ENCODE measurements around the gene ZBTB21.

ZBTB21 gene

DNA sequence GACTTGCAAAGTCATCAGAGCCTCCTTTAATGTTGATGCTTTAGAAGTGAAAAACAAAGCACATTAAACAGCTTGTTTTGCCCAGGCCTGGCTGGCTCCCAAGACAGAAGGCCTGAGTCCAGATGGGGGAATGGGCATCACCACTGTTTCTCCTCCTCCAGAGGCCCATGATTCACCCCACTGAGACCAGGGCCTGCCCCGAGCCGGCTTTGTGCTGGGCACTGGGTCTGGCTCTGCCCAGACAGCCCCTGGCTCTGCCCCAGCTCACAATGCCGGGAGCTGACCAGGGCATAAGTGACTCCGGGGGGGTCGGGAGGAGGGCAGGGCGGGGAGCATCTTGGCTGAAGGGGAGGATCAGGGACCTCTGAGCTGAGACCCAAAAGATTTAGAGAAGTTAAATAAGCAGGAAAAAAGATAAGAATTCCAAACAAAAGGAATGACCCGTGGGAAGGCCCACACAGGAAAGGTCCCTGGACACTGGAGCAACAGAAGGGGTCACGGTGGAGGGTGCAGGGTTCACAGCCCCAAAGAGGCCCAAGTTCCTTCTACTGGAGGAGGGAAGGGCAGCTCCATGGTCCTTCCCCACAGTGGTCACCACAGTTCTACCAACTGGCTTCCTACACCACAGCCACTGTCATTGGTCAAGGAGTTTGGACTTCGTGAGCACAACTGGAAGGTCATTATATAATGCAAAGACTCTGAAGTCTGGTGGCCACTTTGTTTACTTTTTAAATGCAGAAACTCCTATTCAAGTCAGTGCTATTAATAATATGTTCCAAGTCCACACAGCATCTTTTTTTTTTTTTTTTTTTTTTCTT lies 61.9 kb downstream of the ZBTB21 start:
- DNase-seq: no peak

DNA sequence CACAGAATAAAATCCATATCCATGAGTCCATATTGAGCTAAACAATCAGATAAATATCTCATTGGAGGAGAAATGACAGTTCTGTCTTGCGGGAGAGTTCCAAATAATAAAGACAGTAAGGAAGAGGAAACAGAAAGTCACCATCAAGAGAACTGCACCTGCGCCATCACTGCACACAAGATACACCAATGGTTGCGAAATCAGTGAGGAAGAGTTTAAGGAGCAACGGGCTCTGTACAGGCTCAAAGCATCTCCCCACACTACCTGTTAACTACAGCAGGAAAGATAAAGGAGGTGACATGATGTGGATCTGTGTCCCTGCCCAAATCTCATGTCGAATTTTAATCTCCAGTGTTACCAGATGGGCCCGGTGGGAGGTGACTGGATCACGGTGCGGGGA lies 64.2 kb downstream of the ZBTB21 start:
- DNase-seq: no peak

DNA sequence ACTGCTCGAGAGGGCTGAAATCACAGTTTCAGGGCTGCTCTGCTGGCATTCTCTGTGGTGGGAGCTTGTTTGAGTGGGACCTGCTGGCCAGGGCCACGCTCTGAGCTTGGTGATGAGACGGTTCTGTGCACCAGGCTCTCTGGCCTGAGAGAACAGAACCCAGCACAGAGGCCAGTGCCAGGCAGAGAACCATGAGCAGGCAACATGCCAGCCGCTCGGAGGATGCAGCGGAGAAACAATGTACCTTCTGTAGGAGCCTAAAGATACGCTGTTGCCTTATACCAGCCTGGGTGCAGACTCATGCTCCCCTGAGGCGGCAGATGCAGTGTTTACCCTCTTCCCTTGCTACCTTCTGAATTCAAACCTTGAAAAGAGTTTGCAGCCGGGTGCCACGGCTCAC lies 66.3 kb downstream of the ZBTB21 start:
- DNase-seq: no peak

DNA sequence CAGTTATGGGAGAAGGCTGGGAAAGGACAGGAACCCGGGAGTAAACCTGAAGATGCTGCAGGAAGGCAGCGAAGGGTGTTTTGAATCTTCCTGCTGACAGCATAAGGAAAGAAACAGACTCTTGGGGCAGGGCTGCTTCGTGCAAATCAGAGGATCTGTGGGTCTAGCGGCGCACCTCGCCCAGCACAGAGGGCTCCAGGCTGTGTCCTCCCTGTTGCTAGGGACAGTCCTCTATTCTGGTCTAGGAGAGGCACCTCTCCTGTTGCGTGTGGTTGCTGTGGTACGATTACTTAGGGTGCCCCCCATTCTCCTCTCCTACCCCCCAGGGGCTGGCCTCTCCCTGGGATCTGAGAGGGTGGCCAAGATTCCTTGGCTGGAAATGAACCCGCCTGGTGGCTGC lies 67.7 kb downstream of the ZBTB21 start:
- no peak for DNase-seq

DNA sequence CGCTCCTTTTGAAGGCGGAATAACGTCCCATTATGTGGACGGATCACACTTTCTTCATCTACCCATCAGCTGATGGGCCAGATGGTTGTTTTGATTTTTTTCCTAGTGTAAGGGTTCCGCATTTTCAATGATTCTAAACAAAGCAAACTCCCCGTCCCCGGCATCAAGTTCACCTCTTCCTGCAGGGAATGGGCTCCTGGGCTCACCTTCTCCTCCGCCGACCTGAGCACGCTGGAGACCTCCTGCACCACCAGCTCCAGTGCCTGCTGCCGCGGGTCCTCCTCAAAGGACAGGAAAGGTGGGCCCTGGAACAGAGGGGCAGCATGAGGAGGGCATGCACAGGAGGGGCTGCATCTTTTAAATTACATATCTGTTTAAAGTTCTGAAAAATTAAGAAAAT lies 68.2 kb downstream of the ZBTB21 start:
- no peak for DNase-seq

DNA sequence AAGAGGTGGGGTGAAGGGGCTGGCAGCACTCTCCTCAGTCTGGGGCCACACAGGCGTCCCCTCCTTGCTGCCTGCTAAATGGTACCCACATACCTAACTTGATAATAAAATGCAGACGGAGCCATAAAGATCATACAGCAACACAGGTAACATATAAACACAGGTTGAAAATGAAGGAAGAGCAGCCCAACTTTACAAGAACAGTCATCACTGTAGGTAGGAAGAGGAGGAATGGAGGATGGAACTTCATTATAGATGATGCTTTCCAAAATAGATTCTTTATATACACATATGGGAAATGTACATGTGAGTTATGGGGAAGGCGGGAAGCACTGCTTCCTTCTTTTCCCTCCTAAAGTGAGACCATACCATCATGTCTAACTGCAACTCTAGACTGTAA lies 69.7 kb downstream of the ZBTB21 start:
- DNase-seq: no peak

DNA sequence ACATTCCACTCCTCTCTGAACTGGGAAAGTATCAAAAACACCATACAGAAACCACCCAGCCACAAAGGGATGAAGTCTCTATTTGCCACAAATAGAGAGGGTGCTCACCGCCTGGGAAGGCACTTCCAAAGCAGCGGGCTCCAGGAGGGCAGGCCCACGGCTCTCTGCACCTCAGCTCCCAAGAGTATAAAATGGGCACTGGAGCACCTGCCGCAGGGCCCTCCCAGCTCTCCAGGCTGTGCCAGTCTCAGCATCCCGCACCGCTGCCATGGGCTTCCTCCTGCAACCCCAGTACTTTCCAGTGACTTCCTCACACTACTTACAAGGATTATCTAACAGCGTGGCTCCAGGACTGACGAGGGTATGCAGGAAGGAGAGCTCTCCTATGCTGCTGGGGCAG lies 70.8 kb downstream of the ZBTB21 start:
- no peak for DNase-seq
